ENCODE results near the gene RAB11FIP4. TPM values are rescaled to one million over a fixed set of nuclear protein-coding genes. Genes with fewer than 3 reads are reported as not detected.

The RAB11FIP4 gene
- total and polyA plus RNA-seq, 2 of the 13 experiments (the other 11 are each of a cell fraction or from before 2014, with no cell fraction given), result 28.0 to 89.3 TPM

GRCh38 chr17:31558748-31559583, 167.5 kb downstream of the RAB11FIP4 start (continued):
- 0 out of 2 replicates have a peak, but pooled peaks have one; percentile 13 for TF ChIP-seq THRA (CRISPR knock-in tag; IDR thresholded peaks at IDR 0.05; ENCODE audit: borderline replicate concordance)
- TF ChIP-seq MXI1 (IDR thresholded peaks at IDR 0.05; ENCODE audit: borderline replicate concordance, low read depth, low read length), result 0 out of 3 replicates have a peak, but pooled peaks have one; percentile 2
- no peak for TF ChIP-seq MAZ (IDR thresholded peaks at IDR 0.05; ENCODE audit: borderline replicate concordance, low read depth, low read length)
- peak; percentile 73 for TF ChIP-seq MAZ (CRISPR knock-in tag; IDR thresholded peaks at IDR 0.05; ENCODE audit: low read depth)
- no peak for TF ChIP-seq SNAPC5 (CRISPR knock-in tag; IDR thresholded peaks at IDR 0.05; ENCODE audit: borderline replicate concordance)
- TF ChIP-seq ATF6 (CRISPR knock-in tag; conservative IDR thresholded peaks at IDR 0.05), result no peak
- peak; percentile 69 for TF ChIP-seq POLR2G (IDR thresholded peaks at IDR 0.05; ENCODE audit: low read depth, low read length)
- 0 out of 2 replicates have a peak, but pooled peaks have one; percentile 15 for TF ChIP-seq ZNF629 (CRISPR knock-in tag; conservative IDR thresholded peaks at IDR 0.05)
- no peak for TF ChIP-seq CEBPG (CRISPR knock-in tag; IDR thresholded peaks at IDR 0.05)
- TF ChIP-seq ZC3H4 (CRISPR knock-in tag; IDR thresholded peaks at IDR 0.05; ENCODE audit: borderline replicate concordance), result no peak
- TF ChIP-seq ZBTB42 (CRISPR knock-in tag; IDR thresholded peaks at IDR 0.05), result no peak
- peak; percentile 39 for TF ChIP-seq SRSF1 (optimal IDR thresholded peaks at IDR 0.05; ENCODE audit: low read depth, low read length)
- peak; percentile 63; the same call in 1 of the 2 replicates for TF ChIP-seq TFDP1 (CRISPR knock-in tag; IDR thresholded peaks at IDR 0.05; ENCODE audit: borderline replicate concordance)
- TF ChIP-seq ZNF724P (CRISPR knock-in tag; IDR thresholded peaks at IDR 0.05; ENCODE audit: borderline replicate concordance), result no peak
- TF ChIP-seq ZNF282 (IDR thresholded peaks at IDR 0.05; ENCODE audit: partially characterized antibody), result no peak
- TF ChIP-seq GABPB1 (CRISPR knock-in tag; IDR thresholded peaks at IDR 0.05), result peak; percentile 37; the same call in 1 of the 2 replicates
- TF ChIP-seq ZBED4 (CRISPR knock-in tag; IDR thresholded peaks at IDR 0.05; ENCODE audit: borderline replicate concordance), result 0 out of 2 replicates have a peak, but pooled peaks have one; percentile 38
- TF ChIP-seq SP4 (CRISPR knock-in tag; IDR thresholded peaks at IDR 0.05), result peak; percentile 60; the same call in 1 of the 2 replicates
- no peak for TF ChIP-seq FOXK2 (IDR thresholded peaks at IDR 0.05)
- TF ChIP-seq KAT8 (CRISPR knock-in tag; IDR thresholded peaks at IDR 0.05), result peak; percentile 18; the same call in 1 of the 2 replicates

Measured in HepG2 (cell line).